ENCODE data around the gene SHMT2.

Gene SHMT2

DNA sequence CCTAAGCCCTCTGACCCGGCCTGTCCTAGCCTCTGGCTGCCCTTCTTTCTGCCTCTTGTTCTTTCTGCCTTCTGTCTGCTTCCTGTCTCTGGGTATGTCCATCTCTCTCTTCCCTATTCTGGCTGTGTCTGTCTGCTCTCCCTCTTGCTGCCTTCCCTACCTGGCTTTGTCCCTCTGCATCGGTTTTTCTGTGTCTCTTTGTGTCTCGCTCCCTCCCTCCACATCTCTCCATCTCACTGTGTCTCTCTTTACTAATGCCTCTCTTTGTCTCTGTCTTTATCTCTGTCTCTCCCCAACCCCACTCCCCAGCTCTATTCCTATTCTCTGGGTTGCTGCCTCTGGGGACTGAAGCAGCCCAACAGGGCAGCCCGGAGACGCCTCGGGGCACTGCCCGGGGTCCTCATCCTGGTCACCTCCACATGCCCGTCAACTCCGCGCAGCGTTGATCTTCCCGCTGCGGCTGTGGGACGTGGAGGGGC, 10.1 kb downstream of the SHMT2 start:
- no peak for DNase-seq (ENCODE audit: low read depth)
- no peak overlapping the region for H3K4me3 ChIP-seq (ENCODE audit: low read depth, low read length)

GRCh38 chr12:57240066-57240921, 10.8 kb downstream of the SHMT2 start:
- no peak overlapping the region for H3K4me3 ChIP-seq (ENCODE audit: low read depth, low read length)
- DNase-seq (ENCODE audit: low read depth) = peak; percentile 62
- TF ChIP-seq MAX (IDR thresholded peaks at IDR 0.05; ENCODE audit: low read depth, low read length) = peak; percentile 42; the same call in 1 of the 2 replicates
- TF ChIP-seq, protein P1, sequence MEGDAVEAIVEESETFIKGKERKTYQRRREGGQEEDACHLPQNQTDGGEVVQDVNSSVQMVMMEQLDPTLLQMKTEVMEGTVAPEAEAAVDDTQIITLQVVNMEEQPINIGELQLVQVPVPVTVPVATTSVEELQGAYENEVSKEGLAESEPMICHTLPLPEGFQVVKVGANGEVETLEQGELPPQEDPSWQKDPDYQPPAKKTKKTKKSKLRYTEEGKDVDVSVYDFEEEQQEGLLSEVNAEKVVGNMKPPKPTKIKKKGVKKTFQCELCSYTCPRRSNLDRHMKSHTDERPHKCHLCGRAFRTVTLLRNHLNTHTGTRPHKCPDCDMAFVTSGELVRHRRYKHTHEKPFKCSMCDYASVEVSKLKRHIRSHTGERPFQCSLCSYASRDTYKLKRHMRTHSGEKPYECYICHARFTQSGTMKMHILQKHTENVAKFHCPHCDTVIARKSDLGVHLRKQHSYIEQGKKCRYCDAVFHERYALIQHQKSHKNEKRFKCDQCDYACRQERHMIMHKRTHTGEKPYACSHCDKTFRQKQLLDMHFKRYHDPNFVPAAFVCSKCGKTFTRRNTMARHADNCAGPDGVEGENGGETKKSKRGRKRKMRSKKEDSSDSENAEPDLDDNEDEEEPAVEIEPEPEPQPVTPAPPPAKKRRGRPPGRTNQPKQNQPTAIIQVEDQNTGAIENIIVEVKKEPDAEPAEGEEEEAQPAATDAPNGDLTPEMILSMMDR (IDR thresholded peaks at IDR 0.05; ENCODE audit: low read depth, low read length) = peak; percentile 2
- no peak for TF ChIP-seq MYC (IDR thresholded peaks at IDR 0.05; ENCODE audit: low read depth, low read length)
- no peak for TF ChIP-seq POLR2A (IDR thresholded peaks at IDR 0.05; ENCODE audit: extremely low read depth, insufficient read length)

More for the DNA sequence above, 10.1 kb downstream of the SHMT2 start:
- TF ChIP-seq MAX (IDR thresholded peaks at IDR 0.05; ENCODE audit: low read depth, low read length) (no peak), POLR2A (IDR thresholded peaks at IDR 0.05; ENCODE audit: extremely low read depth, insufficient read length) (no peak), MYC (IDR thresholded peaks at IDR 0.05; ENCODE audit: low read depth, low read length) (no peak)
- TF ChIP-seq, protein P1 (IDR thresholded peaks at IDR 0.05; ENCODE audit: low read depth, low read length) = no peak

- TF ChIP-seq MAX (IDR thresholded peaks at IDR 0.05; ENCODE audit: low read depth, low read length) (no peak), MYC (IDR thresholded peaks at IDR 0.05; ENCODE audit: low read depth, low read length) (no peak), POLR2A (IDR thresholded peaks at IDR 0.05; ENCODE audit: extremely low read depth, insufficient read length) (no peak)
- TF ChIP-seq, protein P1 (IDR thresholded peaks at IDR 0.05; ENCODE audit: low read depth, low read length) = no peak
- DNase-seq (ENCODE audit: low read depth) = peak; percentile 62
- no peak overlapping the region for H3K4me3 ChIP-seq (ENCODE audit: low read depth, low read length)
Observed at GRCh38 chr12:57240926-57241401, 11.5 kb downstream of the SHMT2 start.

- TF ChIP-seq MAX (IDR thresholded peaks at IDR 0.05; ENCODE audit: low read depth, low read length) (no peak), MYC (IDR thresholded peaks at IDR 0.05; ENCODE audit: low read depth, low read length) (no peak), POLR2A (IDR thresholded peaks at IDR 0.05; ENCODE audit: extremely low read depth, insufficient read length) (no peak)
- TF ChIP-seq, protein P1 (IDR thresholded peaks at IDR 0.05; ENCODE audit: low read depth, low read length) = no peak
- H3K4me3 ChIP-seq (ENCODE audit: low read depth, low read length) = no peak overlapping the region
- DNase-seq (ENCODE audit: low read depth) = no peak
Observed at GRCh38 chr12:57241402-57242310, 12.1 kb downstream of the SHMT2 start.

GRCh38 chr12:57242329-57242690, 12.8 kb downstream of the SHMT2 start:
- H3K4me3 ChIP-seq (ENCODE audit: low read depth, low read length) = no peak overlapping the region
- no peak for DNase-seq (ENCODE audit: low read depth)

More at GRCh38 chr12:57242329-57242690, 12.8 kb downstream of the SHMT2 start:
- no peak for TF ChIP-seq MYC (IDR thresholded peaks at IDR 0.05; ENCODE audit: low read depth, low read length)
- no peak for TF ChIP-seq MAX (IDR thresholded peaks at IDR 0.05; ENCODE audit: low read depth, low read length)
- TF ChIP-seq, protein P1 (IDR thresholded peaks at IDR 0.05; ENCODE audit: low read depth, low read length) = no peak
- TF ChIP-seq POLR2A (IDR thresholded peaks at IDR 0.05; ENCODE audit: extremely low read depth, insufficient read length) = no peak

All from NB4 (cell line).